NCI-H187 treated with DMSO at 0.1 percent for 48 hours (cell line): ENCODE measurements around the gene BMPR1A.

Experiments used
- DNase-seq: peaks from one replicate; lab custom pipeline; 2025; lab: John Stamatoyannopoulos, UW

The BMPR1A gene

DNA sequence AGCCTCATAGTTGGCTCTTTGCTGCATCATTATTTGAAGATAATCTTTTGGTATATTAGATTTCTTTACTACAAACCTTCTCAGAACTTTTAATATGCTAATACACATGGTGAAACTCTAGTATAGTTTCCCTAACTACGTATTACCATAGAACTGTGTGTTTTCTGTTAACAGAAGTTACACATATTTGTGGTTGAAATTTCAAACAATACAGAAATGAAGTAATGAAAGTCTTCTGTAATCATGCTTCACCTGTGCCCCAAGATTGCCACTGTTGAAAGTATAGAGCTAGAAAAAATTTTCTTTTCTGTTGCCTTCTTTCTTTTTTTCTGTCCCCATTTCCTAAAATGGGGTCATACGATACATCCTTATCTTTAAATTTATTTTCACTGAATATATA lies 9.1 kb downstream of the BMPR1A start:
- DNase-seq = no peak

DNA sequence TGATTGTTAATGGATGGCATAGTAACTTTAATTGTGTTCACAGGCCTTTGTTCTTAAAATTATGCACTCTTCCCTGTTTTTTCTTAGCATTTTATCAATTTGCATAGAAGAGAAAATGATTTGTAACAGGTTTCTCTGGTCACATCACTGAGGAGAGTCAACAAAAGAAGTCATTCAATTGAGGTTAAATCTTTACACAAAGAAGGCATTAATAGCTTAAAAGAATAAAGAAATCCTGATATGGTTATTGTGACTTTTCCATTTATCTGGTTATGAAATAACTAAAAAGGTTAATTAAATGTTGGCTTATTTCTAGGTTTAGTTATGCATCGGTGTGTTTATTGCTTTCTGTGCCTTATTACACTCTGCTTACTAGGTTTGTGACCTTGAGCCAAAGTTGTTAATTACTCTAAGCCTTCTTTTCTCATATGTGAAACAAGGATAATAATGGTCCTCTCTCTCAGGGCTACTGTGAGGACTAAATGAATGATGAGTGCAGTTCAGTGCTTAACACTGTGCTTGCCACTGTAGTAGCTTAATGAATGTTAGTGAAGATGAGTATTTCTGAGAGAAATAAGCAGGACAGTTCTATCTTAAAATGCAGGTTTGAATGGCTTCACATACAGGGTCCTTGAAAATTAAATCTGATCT lies 12.1 kb downstream of the BMPR1A start:
- DNase-seq = no peak

DNA sequence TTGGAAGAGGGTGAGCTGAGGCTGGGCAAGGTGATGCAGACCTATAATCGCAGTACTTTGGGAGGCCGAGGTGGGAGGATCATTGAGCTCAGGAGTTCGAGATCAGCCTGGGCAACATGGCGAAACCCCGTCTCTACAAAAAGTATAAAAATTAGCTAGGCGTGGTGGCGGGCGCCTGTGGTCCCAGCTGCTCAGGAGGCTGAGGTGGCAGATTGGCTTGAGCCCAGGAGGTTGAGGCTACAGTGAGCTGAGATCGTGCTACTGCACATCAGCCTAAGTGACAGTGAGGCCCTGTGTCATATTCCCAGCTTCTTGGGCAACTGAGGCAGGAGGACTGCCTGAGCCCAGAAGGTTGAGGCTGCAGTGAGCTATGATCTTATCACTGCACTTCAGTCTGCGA lies 13.6 kb downstream of the BMPR1A start:
- DNase-seq = no peak

DNA sequence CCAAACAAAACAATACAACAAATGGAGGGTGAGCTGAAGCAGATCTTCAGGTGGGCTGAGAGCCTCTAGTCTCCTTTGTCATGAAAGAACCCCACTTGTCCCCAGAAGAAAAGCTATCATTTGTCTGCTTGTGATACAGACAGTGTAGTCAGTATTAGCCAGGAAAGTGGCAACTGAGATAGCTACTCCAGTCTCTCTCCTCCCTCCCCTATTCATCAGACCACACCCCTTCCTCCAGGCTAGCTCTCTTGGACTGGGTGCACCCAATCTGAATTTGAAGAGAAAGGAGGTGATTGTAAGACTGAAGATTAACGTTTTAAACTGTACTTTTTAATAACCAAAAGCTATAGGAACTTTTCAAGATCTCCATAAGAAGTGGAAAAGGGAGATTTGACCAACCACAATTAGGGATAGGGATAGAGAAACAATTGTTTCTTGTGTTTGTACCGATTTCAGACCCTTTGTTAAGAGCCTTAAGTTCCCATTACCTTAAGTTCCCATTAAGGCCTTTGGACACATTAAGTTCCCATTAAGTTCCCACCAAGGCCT lies 14.1 kb downstream of the BMPR1A start:
- no peak for DNase-seq

DNA sequence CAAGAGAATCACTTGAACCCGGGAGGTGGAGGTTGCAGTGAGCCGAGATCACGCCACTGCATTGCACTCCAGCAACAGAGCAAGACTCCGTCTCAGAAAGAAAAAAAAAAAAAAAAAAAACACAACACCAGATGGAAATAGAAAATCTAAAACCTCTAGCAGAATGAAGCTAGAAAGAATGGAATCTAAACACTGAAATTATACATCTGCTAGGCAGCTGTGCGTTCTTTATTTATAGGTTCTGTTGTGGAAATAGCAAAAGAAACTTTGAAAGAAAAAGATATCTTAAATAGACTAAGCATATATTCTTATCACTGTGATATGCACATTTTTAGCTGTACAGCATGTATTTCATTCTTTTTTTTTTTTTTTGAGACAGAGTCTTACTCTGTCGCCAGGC lies 17.1 kb downstream of the BMPR1A start:
- DNase-seq = no peak

DNA sequence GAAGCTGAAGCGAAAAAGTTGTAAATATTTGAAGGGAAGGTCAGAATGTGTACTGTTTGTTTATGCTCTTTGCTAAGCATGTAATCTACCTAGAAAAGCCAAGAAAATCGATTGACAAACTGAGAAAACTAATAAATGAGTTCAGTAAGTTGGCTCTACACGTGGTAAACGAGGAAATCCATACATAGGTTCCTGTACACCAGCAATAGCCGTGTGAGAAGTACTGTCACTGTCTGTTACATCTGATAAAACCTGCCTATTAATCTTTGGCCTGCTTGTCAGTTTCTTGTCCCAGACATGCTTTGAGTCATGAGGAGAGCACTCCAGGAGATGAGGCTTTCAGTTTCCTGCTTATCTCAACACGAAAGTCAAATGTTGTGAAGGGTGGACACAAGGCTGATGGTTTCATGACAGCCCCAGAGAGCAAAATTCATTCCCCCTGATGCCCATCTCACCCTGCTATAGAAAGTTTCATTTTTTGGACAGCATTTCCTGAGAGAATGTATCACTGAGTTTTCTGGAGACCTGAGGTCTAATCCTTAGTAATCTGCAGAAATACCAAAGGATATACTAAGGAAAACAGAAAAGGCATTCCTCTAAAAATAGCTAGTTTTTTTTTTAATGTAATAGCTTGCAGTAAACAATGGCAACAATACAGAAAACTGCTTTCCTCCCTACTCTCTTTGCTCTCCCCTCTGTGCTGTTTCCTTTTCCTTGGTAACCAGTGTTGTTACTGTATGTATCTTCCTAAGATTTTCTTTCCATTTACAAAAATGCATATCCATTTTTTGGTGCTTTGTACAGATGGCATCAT lies 18.8 kb downstream of the BMPR1A start:
- no peak for DNase-seq

DNA sequence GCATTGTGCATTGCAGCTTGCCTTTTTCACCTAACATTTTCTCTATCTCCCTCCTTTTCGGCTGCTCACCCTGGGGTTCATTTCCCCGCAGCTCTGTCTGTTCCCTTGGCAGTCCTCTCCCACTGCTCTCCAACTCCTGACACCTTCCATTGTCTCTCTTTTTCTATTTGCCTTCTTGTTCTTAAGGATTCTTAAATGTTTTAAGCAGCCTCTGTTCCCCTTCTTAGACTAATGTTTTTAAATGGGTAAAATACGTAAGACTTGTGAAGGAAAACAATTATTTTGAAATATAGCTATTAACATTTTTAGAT lies 19.4 kb downstream of the BMPR1A start:
- DNase-seq = no peak

DNA sequence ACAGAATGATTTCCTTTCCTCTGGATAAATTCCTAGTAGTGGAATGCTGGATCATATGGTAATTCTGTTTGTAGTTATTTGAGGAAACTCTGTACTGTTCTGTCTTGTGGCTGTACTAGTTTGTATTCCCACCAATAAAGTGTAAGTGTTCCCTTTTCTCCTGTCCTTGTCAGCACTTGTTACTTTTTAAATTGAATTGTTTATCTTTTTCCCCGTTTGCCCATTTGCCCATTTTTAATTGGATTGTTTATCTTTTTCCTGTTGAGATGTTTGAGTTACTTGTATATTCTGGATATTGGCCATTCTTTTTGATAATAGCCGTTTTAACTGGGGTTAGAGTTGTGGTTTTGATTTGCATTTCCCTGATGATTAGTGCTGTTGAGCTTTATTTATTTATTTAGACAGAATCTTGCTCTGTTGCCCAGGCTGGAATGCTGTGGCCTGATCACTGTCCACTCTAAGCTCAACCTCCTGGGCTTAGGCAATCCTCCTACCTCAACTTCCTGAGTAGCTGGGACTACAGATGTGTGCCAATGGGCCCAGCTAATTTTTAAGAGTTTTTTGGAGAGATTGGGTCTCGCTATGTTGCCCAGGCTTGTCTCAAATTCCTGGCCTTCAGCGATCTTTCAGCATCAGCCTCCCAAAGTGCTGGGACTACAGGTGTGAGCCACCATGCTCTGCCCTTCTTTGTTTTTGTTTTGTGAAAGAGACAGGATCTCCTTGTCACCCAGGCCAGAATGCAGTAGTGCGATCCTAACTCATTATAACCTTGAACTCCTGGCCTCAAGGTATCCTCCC lies 23.0 kb downstream of the BMPR1A start:
- no peak for DNase-seq

DNA sequence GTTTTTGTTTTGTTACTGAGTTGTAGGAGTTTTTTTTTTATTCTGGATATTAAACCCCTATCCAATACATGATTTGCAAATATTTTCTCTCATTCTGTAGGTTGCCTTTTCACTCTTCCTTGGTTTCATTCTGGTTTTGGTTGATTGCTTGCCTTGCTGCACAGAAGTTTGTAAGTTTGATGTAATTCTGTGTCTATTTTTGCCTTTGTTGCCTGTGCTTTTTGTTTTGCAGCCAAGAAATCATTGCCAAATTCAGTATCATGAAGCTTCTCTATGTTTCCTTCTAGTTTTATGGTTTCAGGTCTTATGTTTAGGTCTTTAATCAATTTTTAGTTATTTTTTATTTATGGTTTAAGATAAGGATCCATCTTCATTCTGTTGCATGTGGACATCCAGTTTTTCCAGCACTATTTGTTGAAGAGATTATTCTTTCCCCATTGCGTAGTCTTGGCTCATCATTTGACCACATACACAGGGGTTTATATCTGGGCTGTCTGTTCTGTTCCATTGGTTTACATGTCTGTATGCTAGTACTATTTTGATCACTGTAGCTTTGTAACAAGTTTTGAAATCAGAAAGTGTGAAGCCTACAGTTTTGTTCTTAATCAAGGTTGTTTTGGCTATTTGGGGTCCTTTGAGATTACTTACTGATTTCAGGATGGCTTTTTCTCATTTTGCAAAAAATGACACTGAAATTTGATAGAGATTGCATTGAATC lies 26.4 kb downstream of the BMPR1A start:
- no peak for DNase-seq

DNA sequence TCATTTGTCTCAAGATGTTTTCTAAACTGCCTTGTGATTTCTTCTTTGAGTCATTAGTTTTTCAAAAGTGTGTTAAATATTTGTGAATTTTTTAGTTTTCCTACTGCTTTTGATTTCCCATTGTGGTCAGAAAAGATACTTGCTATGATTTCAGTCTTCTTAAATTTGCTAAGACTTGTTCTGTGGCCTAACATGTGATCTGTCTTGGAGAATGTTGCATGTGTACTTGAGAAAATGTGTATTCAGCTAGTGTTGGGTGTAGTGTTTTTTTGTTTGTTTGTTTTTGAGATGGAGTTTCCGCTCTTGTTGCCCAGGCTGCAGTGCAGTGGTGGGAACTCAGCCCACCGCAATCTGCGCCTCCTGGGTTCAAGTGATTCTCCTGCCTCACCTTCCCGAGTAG lies 28.6 kb downstream of the BMPR1A start:
- no peak for DNase-seq

DNA sequence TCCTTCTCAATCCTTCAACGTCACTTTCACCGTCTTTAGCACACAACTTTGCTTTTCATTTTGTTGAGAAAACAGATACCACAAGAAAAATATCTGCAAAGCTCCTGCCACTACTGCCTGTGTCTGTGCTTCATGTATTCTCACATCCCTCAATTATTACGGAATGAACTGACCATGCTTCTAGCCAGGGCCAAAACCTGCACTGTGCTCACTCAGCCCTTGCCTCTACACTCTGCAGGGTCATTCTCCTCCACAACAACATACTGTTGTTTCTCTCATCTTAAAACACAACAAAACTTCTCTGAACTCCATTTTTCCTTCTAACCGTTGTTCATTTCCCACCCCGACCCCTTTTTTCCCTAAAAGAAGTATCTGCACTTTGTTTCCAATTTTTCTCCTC lies 29.5 kb downstream of the BMPR1A start:
- DNase-seq = no peak

DNA sequence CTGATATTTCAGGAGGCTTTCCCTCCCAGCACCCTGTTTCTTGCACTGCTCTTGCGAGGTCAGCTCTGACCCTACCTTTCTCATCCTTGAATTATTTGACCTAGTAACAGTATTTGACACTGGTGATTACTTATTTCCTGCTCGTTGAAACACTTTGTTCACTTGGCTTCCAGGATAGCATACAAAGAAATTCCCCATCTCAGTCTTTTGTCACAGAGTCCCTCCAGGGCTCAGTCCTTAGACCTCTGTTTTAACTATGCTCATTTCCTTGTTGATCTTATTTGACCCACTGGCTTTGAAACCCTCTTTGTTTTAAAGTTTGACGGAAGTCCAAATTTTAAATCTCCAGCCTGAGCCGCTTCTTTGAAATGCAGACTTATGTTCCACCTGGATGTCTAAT lies 29.9 kb downstream of the BMPR1A start:
- no peak for DNase-seq

DNA sequence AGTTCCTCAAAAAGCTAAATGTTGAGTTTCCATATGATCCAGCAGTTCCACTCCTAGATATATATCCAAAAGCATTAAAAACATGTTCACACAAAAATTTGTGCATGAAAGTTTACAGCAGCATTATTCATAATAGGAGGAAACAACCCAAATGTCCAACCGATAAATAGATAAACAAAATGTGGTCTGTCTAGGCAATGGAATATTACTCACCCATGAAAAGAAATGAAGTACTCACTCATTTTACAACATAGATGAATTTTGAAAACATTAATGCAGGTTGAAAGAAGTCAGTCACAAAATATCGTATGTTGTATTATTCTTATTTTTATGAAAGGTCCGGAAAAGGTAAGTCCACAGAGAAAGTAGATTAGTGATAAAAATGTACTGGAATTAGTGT lies 34.0 kb downstream of the BMPR1A start:
- DNase-seq = no peak

DNA sequence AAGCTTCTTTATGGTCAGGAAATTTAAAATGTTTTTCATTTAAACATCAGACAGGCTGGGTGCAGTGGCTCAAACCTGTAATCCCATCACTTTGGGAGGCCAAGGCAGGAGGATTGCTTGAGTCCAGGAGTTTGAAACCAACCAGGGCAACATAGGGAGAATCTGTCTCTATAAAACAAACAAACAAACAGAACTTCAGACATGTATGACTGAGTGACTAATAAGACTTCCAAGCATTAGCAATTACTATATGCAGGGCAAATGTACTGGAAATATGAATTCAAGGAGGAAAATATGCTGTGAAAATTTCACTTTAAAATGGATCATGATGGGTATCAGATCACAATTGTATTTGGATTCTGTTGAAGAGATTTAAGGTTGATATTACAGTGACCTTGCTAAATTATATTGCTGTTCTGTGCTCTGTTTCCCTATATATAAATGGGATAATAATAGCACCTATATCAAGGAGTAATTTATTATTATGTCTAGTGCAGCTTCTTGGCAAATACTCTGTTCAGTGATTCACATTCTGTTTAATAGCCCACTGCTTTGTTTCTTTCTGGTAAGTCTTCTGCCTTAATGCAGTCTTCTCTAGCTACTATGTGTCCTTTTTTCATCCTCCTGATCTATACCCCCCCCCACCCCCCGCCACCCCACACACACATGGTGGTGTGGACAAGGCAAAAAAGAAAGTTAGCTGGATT lies 36.2 kb downstream of the BMPR1A start:
- no peak for DNase-seq

DNA sequence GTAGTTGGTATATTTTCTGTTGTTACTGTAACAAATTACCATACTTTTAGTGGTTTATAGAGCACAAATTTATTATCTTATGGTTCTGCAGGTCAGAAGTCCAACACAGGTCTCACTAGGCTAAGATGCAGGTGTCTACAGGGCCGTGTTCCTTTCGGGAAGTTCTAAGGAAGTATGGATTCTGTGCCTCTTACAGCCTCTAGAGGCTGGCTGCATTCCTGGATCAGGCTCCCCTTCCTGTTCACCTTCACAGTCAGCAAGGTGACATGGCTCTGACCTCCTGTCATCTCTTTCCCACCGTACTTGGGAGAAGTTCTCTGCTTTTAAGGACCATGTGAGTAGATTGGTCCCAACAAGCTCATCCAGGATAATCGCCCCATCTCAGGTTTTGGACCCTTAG lies 37.3 kb downstream of the BMPR1A start:
- DNase-seq = no peak

DNA sequence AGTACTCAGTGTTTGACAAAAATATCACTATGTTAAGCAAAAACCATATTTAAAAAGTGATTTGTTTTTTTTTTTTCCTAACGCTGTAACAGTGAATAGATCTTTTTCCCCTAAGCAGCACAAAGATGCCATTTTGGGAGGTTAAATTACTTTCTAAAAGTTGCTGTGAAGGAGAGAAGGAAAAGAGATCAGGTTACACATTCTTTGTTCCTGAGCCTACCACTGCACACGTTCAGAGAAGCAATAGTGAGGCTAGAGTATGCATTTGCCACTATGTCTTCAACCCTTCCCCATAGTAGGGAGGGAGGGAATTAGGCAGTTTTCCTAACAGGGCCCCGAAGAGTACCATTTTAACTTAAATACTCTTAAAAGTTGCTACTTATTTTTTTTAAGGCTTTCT lies 38.9 kb downstream of the BMPR1A start:
- DNase-seq = no peak

DNA sequence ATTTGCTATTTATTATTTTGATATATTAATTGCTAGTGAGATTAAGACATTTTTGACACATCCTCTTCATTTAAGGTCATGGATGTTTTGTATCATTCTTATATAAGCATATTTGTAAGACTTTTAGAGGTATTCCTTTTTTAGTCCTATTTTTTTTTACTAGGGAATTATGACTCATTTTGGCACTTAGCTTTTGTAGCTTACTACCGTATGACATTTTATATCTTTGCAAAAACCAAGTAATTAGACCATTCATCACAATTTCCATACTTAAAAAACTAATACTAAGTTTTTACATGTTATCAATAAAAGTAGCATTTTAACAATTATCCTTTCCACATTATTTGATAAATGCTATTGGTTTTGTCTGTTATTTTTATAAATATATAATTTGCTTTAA lies 41.6 kb downstream of the BMPR1A start:
- DNase-seq = no peak

DNA sequence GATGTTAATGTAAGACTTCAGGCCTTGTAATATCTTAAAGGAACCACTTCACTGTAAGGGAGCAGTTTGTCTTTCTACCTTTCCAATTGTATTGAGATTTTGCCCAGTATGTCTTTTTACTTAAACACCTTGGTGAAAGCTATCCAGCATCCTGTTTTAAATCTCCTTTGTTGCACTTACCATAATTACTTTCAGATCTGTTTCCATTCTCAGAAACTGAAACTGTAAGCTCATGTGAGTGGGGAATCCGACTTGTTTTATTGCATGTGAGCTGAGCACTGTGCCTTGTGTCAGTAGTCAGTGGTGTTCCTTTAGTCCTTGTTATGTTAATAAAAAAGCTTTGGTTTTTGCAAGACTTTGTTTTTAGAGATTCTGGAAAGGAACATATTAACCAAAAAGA lies 42.2 kb downstream of the BMPR1A start:
- no peak for DNase-seq

DNA sequence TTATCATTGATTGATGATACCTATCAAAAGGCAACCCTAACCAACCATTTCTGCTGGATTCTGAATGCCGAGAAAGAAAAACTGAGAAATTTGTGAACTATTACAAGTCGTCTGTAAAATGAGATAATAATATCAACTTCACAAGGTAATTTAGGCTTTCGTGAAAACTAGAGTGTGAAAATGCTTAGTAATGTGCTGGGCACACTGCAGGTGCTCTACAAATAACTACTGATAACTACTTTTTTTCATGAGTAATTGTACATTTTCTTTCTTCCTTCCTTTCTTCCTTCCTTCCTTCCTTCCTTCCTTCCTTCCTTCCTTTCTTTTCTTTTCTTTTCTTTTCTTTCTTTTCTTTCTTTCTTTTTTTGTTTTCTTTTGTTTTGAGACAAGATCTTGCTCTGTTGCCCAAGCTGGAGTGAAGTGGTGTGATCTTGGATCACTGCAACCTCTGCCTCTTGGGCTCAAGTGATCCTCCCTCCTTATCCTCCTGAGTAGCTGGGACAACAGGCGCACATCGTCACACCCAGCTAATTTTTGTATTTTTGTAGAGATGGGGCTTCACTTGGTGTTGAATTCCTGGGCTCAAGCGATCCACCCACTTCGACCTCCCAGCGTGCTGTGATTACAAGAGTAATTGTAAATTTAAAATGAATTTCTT lies 42.9 kb downstream of the BMPR1A start:
- DNase-seq = no peak

DNA sequence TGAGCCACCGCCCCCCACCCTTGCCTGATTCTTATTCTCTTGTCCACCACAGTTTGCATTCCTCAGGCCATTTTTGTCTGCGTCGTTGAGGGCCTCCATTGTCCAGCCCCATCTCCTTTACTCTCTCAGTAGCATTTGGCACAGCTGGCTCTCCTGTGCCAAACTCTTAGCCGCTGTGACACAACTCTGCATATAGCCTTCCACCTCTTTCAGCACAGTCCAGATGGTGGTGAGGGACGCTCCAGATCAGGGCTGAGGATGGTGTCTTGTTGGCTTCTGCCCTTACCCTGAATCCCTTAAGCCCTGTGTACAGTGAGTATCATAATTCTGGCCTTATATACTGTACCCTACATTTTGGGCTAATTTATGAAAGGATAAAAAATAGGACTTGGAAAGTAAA lies 45.6 kb downstream of the BMPR1A start:
- DNase-seq = no peak

DNA sequence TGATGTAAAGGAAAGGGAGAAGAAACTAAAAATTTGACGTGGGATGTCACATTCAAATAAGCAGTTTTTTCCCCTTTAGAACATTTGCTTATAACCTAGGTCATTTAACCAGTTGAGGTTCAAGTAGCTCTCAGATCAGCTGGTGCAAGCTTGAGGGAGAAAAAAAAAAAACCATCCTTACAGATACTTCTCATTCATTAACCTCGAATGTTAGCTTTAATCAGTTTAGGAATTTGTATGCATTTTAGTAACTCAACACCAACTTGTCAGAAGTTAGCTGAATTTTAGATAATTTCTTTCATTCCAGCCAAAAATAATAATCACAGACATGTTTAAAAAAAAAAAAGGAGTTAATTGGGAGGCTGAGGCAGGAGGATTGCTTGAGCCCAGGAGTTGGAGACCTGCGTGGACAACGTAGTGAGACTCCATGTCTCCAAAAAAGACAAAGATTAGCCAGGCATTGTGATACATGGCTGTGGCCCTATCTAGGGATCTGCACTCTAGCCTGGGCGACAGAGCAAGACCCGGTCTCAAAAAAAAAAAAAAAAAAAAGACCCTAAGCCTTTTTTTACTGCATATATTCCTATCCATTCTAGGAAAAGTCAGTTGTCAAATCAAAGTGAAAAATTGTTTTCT lies 46.2 kb downstream of the BMPR1A start:
- DNase-seq = no peak
